ENCODE results near the gene SRGAP3. TPM values are rescaled to one million over a fixed set of nuclear protein-coding genes. Genes with fewer than 3 reads are reported as not detected.
A peak's percentile ranks its signal among the peaks of the same experiment; 100 is the strongest.

The SRGAP3 gene
- total and polyA plus RNA-seq, 8 donors: 5.1 to 28.9 (median 22.4) TPM

DNA sequence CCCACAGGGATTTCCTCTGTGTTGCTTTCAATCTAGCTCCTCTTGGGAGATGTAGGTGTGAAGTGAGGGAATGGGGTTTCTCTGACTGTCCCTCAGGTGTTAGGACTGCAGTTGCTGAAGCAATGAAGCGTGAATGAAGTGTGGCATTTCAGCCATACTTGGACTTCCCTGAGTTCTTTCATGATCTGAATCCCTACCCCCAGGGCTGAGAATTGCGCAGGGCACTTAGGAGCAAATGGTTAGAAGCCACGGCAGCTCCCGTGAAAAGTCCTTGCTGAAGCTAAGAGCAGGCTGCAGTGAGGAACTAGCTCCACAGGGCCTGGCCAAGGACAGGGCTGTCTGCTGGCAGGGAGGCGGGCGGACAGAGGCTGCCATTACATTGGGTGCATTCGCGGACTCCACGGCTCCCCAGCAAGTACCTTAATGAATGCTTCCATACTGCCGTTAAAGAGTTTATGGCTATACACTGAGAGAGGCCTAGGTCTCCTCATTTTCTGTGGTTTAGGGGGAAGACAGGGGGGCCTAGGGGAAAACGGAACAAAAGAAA is 217.1 kb downstream of the SRGAP3 start:
- no peak overlapping the region for H3K4me3 ChIP-seq
- no peaks in the 10 kb centered on the region for H3K36me3 ChIP-seq
- no peaks in the 10 kb centered on the region for H3K27me3 ChIP-seq
- TF ChIP-seq, protein P1, sequence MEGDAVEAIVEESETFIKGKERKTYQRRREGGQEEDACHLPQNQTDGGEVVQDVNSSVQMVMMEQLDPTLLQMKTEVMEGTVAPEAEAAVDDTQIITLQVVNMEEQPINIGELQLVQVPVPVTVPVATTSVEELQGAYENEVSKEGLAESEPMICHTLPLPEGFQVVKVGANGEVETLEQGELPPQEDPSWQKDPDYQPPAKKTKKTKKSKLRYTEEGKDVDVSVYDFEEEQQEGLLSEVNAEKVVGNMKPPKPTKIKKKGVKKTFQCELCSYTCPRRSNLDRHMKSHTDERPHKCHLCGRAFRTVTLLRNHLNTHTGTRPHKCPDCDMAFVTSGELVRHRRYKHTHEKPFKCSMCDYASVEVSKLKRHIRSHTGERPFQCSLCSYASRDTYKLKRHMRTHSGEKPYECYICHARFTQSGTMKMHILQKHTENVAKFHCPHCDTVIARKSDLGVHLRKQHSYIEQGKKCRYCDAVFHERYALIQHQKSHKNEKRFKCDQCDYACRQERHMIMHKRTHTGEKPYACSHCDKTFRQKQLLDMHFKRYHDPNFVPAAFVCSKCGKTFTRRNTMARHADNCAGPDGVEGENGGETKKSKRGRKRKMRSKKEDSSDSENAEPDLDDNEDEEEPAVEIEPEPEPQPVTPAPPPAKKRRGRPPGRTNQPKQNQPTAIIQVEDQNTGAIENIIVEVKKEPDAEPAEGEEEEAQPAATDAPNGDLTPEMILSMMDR (IDR thresholded peaks at IDR 0.05): no peak
- no peak for DNase-seq
- no peak overlapping the region for H3K27ac ChIP-seq
- ATAC-seq: no peak
- H3K4me1 ChIP-seq: peaks cover 3 to 16% of the 10 kb centered on the region in 2 donors
- H3K9me3 ChIP-seq: no peaks in the 10 kb centered on the region
- intact Hi-C loops (cut with DNase I): no loop called here

GRCh38 chr3:9030034-9030433 is 219.4 kb downstream of the SRGAP3 start:
- Histone ChIP-seq H3K27ac (no peak overlapping the region), H3K4me3 (no peak overlapping the region), H3K9me3 (no peaks in the 10 kb centered on the region), H3K27me3 (no peaks in the 10 kb centered on the region), H3K36me3 (no peaks in the 10 kb centered on the region), H3K4me1 (peaks cover 0 to 3% of the 10 kb centered on the region in 2 donors)
- ATAC-seq (no peak), DNase-seq (no peak)
- TF ChIP-seq, protein P1 (IDR thresholded peaks at IDR 0.05): no peak
- intact Hi-C loops (cut with DNase I): no loop called here

GRCh38 chr3:9028134-9028533 is 221.3 kb downstream of the SRGAP3 start:
- H3K4me3 ChIP-seq: no peak overlapping the region
- no peaks in the 10 kb centered on the region for H3K9me3 ChIP-seq
- peaks cover 0 to 3% of the 10 kb centered on the region in 2 donors for H3K4me1 ChIP-seq
- ATAC-seq (peak; percentile 89), DNase-seq (peak; percentile 83 to 94 (median 87))
- intact Hi-C loops (cut with DNase I): no loop called here
- no peak overlapping the region for H3K27ac ChIP-seq
- no peaks in the 10 kb centered on the region for H3K36me3 ChIP-seq
- H3K27me3 ChIP-seq: no peaks in the 10 kb centered on the region
- TF ChIP-seq, protein P1 (IDR thresholded peaks at IDR 0.05): no peak

DNA sequence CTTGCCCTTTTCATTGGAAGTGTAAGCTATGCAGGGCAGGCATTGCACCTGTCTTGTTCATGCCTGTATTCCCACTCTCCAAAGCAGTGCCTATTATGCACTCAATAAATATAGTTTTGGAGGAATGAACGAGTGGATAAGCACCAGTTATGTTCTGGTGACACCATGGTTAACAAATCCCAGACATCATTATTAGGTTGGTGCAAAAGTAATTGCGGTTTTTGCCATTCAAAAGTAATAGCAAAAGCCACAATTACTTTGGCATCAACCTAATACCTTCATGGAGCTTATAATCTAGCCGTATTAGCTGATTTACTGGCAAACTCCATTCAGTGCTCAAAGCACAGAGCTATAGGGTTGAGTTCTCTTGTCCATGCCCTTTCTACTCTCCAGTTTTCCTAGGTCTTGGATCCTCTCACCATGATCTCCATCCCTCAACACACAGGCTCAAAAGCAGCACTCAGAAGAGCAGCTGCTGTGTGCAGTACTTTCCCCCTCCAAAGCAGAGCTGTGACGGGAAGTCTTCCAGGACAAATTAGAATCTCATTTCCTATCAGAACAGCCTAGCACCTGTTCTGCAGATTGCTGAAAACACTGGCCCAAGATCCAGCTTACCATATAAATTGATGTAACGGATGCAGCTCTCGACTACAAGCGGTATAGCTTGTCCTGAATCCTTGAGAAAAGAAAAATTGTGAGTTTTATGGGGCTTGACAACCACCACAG is 223.0 kb downstream of the SRGAP3 start:
- ATAC-seq: no peak

GRCh38 chr3:9024341-9024740 is 225.1 kb downstream of the SRGAP3 start:
- ATAC-seq: no peak
- H3K27ac ChIP-seq: no peak overlapping the region

More for the DNA sequence above, 223.0 kb downstream of the SRGAP3 start:
- H3K4me1 ChIP-seq: peaks cover 0 to 3% of the 10 kb centered on the region in 2 donors
- no peak overlapping the region for H3K4me3 ChIP-seq
- no peak overlapping the region for H3K27ac ChIP-seq
- no peaks in the 10 kb centered on the region for H3K27me3 ChIP-seq
- no peaks in the 10 kb centered on the region for H3K9me3 ChIP-seq
- DNase-seq: no peak
- no peaks in the 10 kb centered on the region for H3K36me3 ChIP-seq
- intact Hi-C loops (cut with DNase I): no loop called here
- TF ChIP-seq, protein P1 (IDR thresholded peaks at IDR 0.05): no peak

More at GRCh38 chr3:9024341-9024740, 225.1 kb downstream of the SRGAP3 start:
- intact Hi-C loops (cut with DNase I): no loop called here
- H3K36me3 ChIP-seq: no peaks in the 10 kb centered on the region
- TF ChIP-seq, protein P1 (IDR thresholded peaks at IDR 0.05): no peak
- no peaks in the 10 kb centered on the region for H3K27me3 ChIP-seq
- DNase-seq: no peak
- peaks cover 0 to 3% of the 10 kb centered on the region in 2 donors for H3K4me1 ChIP-seq
- H3K4me3 ChIP-seq: no peak overlapping the region
- H3K9me3 ChIP-seq: no peaks in the 10 kb centered on the region
